HTERT RPE-1 (cell line): ENCODE measurements around the gene SPATA2.
"Not testable (repeated sequence)": the region's sequence is repeated elsewhere in the genome, so short reads cannot be mapped to it uniquely, and the experiment has no call there.

Experiments
- in situ Hi-C: fragments of 300-500 bp; cut with MboI; formaldehyde crosslinking; loops from 4 replicates; pipeline ENCODE4 v1.14.3; 2020; ENCODE audit warnings: low sequenced_read_pairs

SPATA2 gene

GRCh38 chr20:49915380-49916145 is at the start of gene SPATA2:
Gene SPATA2, minus strand, starts transcription at chr20:49915529. Its CDS starts 7,039 bp downstream, at chr20:49908490.
- in situ Hi-C loops: no loop called here

- in situ Hi-C loops: no loop called here
These were observed 46.1 kb upstream of the SPATA2 start for GRCh38 chr20:49961413-49961812.

GRCh38 chr20:49957089-49957938 is 42.0 kb upstream of the SPATA2 start:
- in situ Hi-C loops: not testable (repeated sequence)

- in situ Hi-C loops: no loop called here
These were observed 41.4 kb upstream of the SPATA2 start for GRCh38 chr20:49956689-49957088.

GRCh38 chr20:49955830-49956396 is 40.6 kb upstream of the SPATA2 start:
- in situ Hi-C loops: not testable (repeated sequence)

- in situ Hi-C loops: no loop called here
These were observed 39.8 kb upstream of the SPATA2 start for GRCh38 chr20:49955167-49955566.

GRCh38 chr20:49951151-49951550 is 35.8 kb upstream of the SPATA2 start:
- in situ Hi-C loops: no loop called here

GRCh38 chr20:49948809-49949507 is 33.6 kb upstream of the SPATA2 start:
- in situ Hi-C loops: no loop called here

GRCh38 chr20:49948178-49948577 is 32.8 kb upstream of the SPATA2 start:
- in situ Hi-C loops: no loop called here

- in situ Hi-C loops: no loop called here
These were observed 30.6 kb upstream of the SPATA2 start for GRCh38 chr20:49945701-49946477.

- in situ Hi-C loops: no loop called here
These were observed 30.0 kb upstream of the SPATA2 start for GRCh38 chr20:49945306-49945700.

- in situ Hi-C loops: no loop called here
These were observed 27.6 kb upstream of the SPATA2 start for GRCh38 chr20:49942942-49943341.

GRCh38 chr20:49942303-49942702 is 27.0 kb upstream of the SPATA2 start:
- in situ Hi-C loops: no loop called here

- in situ Hi-C loops: no loop called here
These were observed 26.1 kb upstream of the SPATA2 start for GRCh38 chr20:49941456-49941855.

- in situ Hi-C loops: no loop called here
These were observed 23.1 kb upstream of the SPATA2 start for GRCh38 chr20:49938173-49939163.

- in situ Hi-C loops: no loop called here
These were observed 21.9 kb upstream of the SPATA2 start for GRCh38 chr20:49937027-49937929.

GRCh38 chr20:49936153-49937026 is 21.1 kb upstream of the SPATA2 start, which contains the start of gene RNF114:
Gene RNF114, plus strand, starts transcription at chr20:49936397. Its CDS starts 16 bp downstream, at chr20:49936413.
- in situ Hi-C loops: no loop called here
